Neural cell (in vitro differentiated cells): Measurements from ENCODE around the gene ZIM2. TPM values are rescaled to one million over a fixed set of nuclear protein-coding genes. Genes with fewer than 3 reads are reported as not detected.

Experiments used
- H2AFZ ChIP-seq: fragments of 200-600, 300-800 bp; sonication (generic), shearing (Covaris generic); 2 replicates; pipeline ENCODE4 v1.6.0; 2014; ENCODE audit warnings: low read depth, mild to moderate bottlenecking, antibody characterized with exemption, low read length, moderate library complexity
- H3F3A ChIP-seq: fragments of 200-600 bp; shearing (Covaris generic); 2 replicates; pipeline ENCODE4 v1.6.1; 2016; ENCODE audit warnings: mild to moderate bottlenecking, moderate library complexity, mixed read lengths, antibody characterized with exemption, low read length; ENCODE audit not compliant: insufficient read depth, poor library complexity, severe bottlenecking
- H3K27ac ChIP-seq: fragments of 200-600, 300-800 bp; sonication (generic), shearing (Covaris generic); 2 replicates; pipeline ENCODE4 v1.5.1; 2014; ENCODE audit warnings: mild to moderate bottlenecking, low read length, moderate library complexity
- H3K27me3 ChIP-seq: fragments of 300-800, 200-600 bp; sonication (generic), shearing (Covaris generic); 2 replicates; pipeline ENCODE4 v1.6.0; 2014; ENCODE audit warnings: mild to moderate bottlenecking, low read depth, low read length, moderate library complexity; ENCODE audit not compliant: insufficient read depth
- H3K36me3 ChIP-seq: fragments of 300-800, 200-600 bp; sonication (generic), shearing (Covaris generic); 2 replicates; pipeline ENCODE4 v1.5.1; 2014; ENCODE audit warnings: mild to moderate bottlenecking, antibody characterized with exemption, low read length, moderate library complexity; ENCODE audit not compliant: insufficient read depth
- H3K4me2 ChIP-seq: fragments of 300-800, 200-600 bp; sonication (generic), shearing (Covaris generic); 2 replicates; pipeline ENCODE4 v1.6.0; 2014; ENCODE audit warnings: mild to moderate bottlenecking, low read length
- H3K4me3 ChIP-seq: fragments of 300-800, 200-600 bp; sonication (generic), shearing (Covaris generic); 2 replicates; pipeline ENCODE4 v1.5.1; 2014; ENCODE audit warnings: mild to moderate bottlenecking, low read length, moderate library complexity
- H3K79me2 ChIP-seq: fragments of 200-600 bp; shearing (Covaris generic); replicated peaks from 2 replicates; pipeline ENCODE4 v1.6.0; 2014; ENCODE audit warnings: mild to moderate bottlenecking, low read length, moderate library complexity; ENCODE audit not compliant: insufficient read depth
- H3K9ac ChIP-seq: fragments of 300-800, 200-600 bp; sonication (generic), shearing (Covaris generic); 2 replicates; pipeline ENCODE4 v1.6.1; 2016; ENCODE audit warnings: mild to moderate bottlenecking, low read length, mixed read lengths
- H3K9me2 ChIP-seq: fragments of 200-600 bp; shearing (Covaris generic); 2 replicates; pipeline ENCODE4 v1.6.1; 2016; ENCODE audit warnings: mild to moderate bottlenecking, low read length, mixed read lengths; ENCODE audit not compliant: insufficient read depth
- H3K9me3 ChIP-seq: fragments of 200-600, 300-800 bp; sonication (generic), shearing (Covaris generic); 2 replicates; pipeline ENCODE4 v1.6.1; 2016; ENCODE audit warnings: mild to moderate bottlenecking, mixed run types, low read length, moderate library complexity, mixed read lengths
- H4K20me1 ChIP-seq: fragments of 200-600 bp; shearing (Covaris generic); 2 replicates; pipeline ENCODE4 v1.6.1; 2016; ENCODE audit warnings: mild to moderate bottlenecking, mixed run types; ENCODE audit not compliant: insufficient read depth
- EP300 ChIP-seq: fragments of 450-650 bp; conservative IDR thresholded peaks from 2 replicates; pipeline ENCODE4 v1.6.1; 2014; ENCODE audit warnings: antibody characterized with exemption, mild to moderate bottlenecking, moderate library complexity; ENCODE audit not compliant: poor library complexity, severe bottlenecking
- EZH2 ChIP-seq: fragments of 200-600, 300-800 bp; shearing (Covaris generic), sonication (generic); IDR thresholded peaks from 2 replicates; pipeline ENCODE4 v1.6.1; 2014; ENCODE audit warnings: antibody characterized with exemption, low read length, borderline replicate concordance, mild to moderate bottlenecking; ENCODE audit not compliant: insufficient read depth, poor library complexity, severe bottlenecking
- MXI1 ChIP-seq: fragments of 450-650 bp; conservative IDR thresholded peaks from 2 replicates; pipeline ENCODE4 v1.6.1; 2014; ENCODE audit warnings: antibody characterized with exemption, mild to moderate bottlenecking; ENCODE audit not compliant: poor library complexity, severe bottlenecking
- POLR2AphosphoS5 ChIP-seq: IDR thresholded peaks from 2 replicates; pipeline ENCODE4 v1.6.1; 2012
- RAD21 ChIP-seq: fragments of 450-650 bp; conservative IDR thresholded peaks from 2 replicates; pipeline ENCODE4 v1.6.1; 2014; ENCODE audit warnings: antibody characterized with exemption, mild to moderate bottlenecking, moderate library complexity
- SMC3 ChIP-seq: fragments of 450-650 bp; conservative IDR thresholded peaks from 2 replicates; pipeline ENCODE4 v1.6.1; 2014; ENCODE audit warnings: antibody characterized with exemption, mild to moderate bottlenecking, moderate library complexity; ENCODE audit not compliant: poor library complexity
- TAF1 ChIP-seq: IDR thresholded peaks from 2 replicates; pipeline ENCODE4 v1.6.1; 2012; ENCODE audit warnings: low read depth
- polyA plus RNA-seq: library from polyadenylated mRNA; depleted of rRNA; stranded (reverse); fragments of >200 nt; gene quantifications from 2 replicates; pipeline ENCODE4 v1.2.3, GENCODE V29; 2014
- TF ChIP-seq, protein P1 (sequence below): fragments of 450-650 bp; IDR thresholded peaks from 2 replicates; pipeline ENCODE4 v1.5.1; 2014; ENCODE audit warnings: antibody characterized with exemption, mild to moderate bottlenecking, moderate library complexity; ENCODE audit not compliant: poor library complexity, severe bottlenecking
- TF ChIP-seq, protein P2 (sequence below): IDR thresholded peaks from 2 replicates; pipeline ENCODE4 v1.6.1; 2012; ENCODE audit warnings: borderline replicate concordance

Gene ZIM2
- polyA plus RNA-seq, 1 donor from 2014 or later, result not detected

DNA sequence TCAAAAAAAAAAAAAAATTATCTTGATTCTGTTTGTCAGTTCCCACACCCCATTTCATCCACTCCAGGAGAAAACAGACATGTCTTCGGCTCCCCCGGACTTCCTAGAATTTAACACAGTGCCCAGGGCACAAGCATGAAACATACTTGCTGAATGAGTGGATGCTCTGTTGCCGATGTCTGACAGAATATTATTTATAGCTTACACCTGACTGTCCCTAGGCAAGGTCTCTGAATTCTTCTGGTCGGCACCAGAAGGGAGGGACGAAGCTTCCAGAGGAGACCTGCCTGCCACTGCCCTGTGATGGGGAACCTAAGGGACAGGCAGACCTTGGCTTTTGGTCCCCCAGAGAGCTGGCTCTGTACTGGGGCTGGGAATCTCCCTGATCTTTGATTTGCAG is 43.9 kb upstream of the ZIM2 start:
- no peaks in the 10 kb centered on the region for H4K20me1 ChIP-seq
- H3F3A ChIP-seq, result no peaks in the 10 kb centered on the region
- no peak overlapping the region for H3K4me2 ChIP-seq
- no peaks in the 10 kb centered on the region for H3K79me2 ChIP-seq
- H3K9me2 ChIP-seq, result no peaks in the 10 kb centered on the region
- no peaks in the 10 kb centered on the region for H3K27me3 ChIP-seq
- peaks cover 15% of the 10 kb centered on the region for H3K9me3 ChIP-seq
- H3K4me3 ChIP-seq, result no peak overlapping the region
- TF ChIP-seq, protein P1, sequence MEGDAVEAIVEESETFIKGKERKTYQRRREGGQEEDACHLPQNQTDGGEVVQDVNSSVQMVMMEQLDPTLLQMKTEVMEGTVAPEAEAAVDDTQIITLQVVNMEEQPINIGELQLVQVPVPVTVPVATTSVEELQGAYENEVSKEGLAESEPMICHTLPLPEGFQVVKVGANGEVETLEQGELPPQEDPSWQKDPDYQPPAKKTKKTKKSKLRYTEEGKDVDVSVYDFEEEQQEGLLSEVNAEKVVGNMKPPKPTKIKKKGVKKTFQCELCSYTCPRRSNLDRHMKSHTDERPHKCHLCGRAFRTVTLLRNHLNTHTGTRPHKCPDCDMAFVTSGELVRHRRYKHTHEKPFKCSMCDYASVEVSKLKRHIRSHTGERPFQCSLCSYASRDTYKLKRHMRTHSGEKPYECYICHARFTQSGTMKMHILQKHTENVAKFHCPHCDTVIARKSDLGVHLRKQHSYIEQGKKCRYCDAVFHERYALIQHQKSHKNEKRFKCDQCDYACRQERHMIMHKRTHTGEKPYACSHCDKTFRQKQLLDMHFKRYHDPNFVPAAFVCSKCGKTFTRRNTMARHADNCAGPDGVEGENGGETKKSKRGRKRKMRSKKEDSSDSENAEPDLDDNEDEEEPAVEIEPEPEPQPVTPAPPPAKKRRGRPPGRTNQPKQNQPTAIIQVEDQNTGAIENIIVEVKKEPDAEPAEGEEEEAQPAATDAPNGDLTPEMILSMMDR, result no peak
- TF ChIP-seq MXI1 (no peak), SMC3 (no peak), EP300 (no peak), TAF1 (no peak), RAD21 (no peak), POLR2AphosphoS5 (no peak)
- TF ChIP-seq, protein P2, sequence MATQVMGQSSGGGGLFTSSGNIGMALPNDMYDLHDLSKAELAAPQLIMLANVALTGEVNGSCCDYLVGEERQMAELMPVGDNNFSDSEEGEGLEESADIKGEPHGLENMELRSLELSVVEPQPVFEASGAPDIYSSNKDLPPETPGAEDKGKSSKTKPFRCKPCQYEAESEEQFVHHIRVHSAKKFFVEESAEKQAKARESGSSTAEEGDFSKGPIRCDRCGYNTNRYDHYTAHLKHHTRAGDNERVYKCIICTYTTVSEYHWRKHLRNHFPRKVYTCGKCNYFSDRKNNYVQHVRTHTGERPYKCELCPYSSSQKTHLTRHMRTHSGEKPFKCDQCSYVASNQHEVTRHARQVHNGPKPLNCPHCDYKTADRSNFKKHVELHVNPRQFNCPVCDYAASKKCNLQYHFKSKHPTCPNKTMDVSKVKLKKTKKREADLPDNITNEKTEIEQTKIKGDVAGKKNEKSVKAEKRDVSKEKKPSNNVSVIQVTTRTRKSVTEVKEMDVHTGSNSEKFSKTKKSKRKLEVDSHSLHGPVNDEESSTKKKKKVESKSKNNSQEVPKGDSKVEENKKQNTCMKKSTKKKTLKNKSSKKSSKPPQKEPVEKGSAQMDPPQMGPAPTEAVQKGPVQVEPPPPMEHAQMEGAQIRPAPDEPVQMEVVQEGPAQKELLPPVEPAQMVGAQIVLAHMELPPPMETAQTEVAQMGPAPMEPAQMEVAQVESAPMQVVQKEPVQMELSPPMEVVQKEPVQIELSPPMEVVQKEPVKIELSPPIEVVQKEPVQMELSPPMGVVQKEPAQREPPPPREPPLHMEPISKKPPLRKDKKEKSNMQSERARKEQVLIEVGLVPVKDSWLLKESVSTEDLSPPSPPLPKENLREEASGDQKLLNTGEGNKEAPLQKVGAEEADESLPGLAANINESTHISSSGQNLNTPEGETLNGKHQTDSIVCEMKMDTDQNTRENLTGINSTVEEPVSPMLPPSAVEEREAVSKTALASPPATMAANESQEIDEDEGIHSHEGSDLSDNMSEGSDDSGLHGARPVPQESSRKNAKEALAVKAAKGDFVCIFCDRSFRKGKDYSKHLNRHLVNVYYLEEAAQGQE, result no peak
- no peak overlapping the region for H2AFZ ChIP-seq
- H3K27ac ChIP-seq, result no peak overlapping the region
- H3K36me3 ChIP-seq, result no peaks in the 10 kb centered on the region
- H3K9ac ChIP-seq, result no peak overlapping the region

- peaks cover 15% of the 10 kb centered on the region for H3K9me3 ChIP-seq
- no peak for TF ChIP-seq SMC3
- no peak overlapping the region for H2AFZ ChIP-seq
- H3K4me3 ChIP-seq, result no peak overlapping the region
- H3K27me3 ChIP-seq, result no peaks in the 10 kb centered on the region
- no peaks in the 10 kb centered on the region for H3K79me2 ChIP-seq
- H3K4me2 ChIP-seq, result no peak overlapping the region
- H3K36me3 ChIP-seq, result no peaks in the 10 kb centered on the region
- H3F3A ChIP-seq, result no peaks in the 10 kb centered on the region
- H4K20me1 ChIP-seq, result no peaks in the 10 kb centered on the region
- H3K9ac ChIP-seq, result no peak overlapping the region
- H3K27ac ChIP-seq, result no peak overlapping the region
- no peaks in the 10 kb centered on the region for H3K9me2 ChIP-seq
Measured at GRCh38 chr19:56880592-56881190, 40.2 kb upstream of the ZIM2 start.

- TF ChIP-seq EP300 (no peak), SMC3 (no peak), POLR2AphosphoS5 (no peak), TAF1 (no peak), EZH2 (no peak), MXI1 (no peak), RAD21 (no peak)
- TF ChIP-seq, protein P1, result no peak
- TF ChIP-seq, protein P2, result no peak
- H3K9me3 ChIP-seq, result peaks cover 11% of the 10 kb centered on the region
- no peaks in the 10 kb centered on the region for H4K20me1 ChIP-seq
Measured at GRCh38 chr19:56877069-56877715, 36.7 kb upstream of the ZIM2 start.

More at GRCh38 chr19:56877069-56877715, 36.7 kb upstream of the ZIM2 start:
- Histone ChIP-seq H3K27me3 (no peaks in the 10 kb centered on the region), H3K4me2 (no peak overlapping the region), H3K9me2 (no peaks in the 10 kb centered on the region), H3K79me2 (no peaks in the 10 kb centered on the region), H3K36me3 (no peaks in the 10 kb centered on the region), H3K9ac (no peak overlapping the region), H2AFZ (no peak overlapping the region), H3K4me3 (no peak overlapping the region), H3K27ac (no peak overlapping the region), H3F3A (no peaks in the 10 kb centered on the region)
